HG03064 (cell line): ENCODE results near the gene PCTP.

ENCODE experiments used
- ATAC-seq: cut with Tn5 transposase; IDR thresholded peaks from one replicate; pipeline ENCODE4 v1.9.1; 2021; ENCODE audit warnings: low read depth; ENCODE audit not compliant: unreplicated experiment

Gene PCTP

GRCh38 chr17:55751720-55752250 is 934 bp downstream of the PCTP start:
- ATAC-seq = no peak

- no peak for ATAC-seq
These were observed 5.8 kb downstream of the PCTP start for GRCh38 chr17:55756689-55757088.

DNA sequence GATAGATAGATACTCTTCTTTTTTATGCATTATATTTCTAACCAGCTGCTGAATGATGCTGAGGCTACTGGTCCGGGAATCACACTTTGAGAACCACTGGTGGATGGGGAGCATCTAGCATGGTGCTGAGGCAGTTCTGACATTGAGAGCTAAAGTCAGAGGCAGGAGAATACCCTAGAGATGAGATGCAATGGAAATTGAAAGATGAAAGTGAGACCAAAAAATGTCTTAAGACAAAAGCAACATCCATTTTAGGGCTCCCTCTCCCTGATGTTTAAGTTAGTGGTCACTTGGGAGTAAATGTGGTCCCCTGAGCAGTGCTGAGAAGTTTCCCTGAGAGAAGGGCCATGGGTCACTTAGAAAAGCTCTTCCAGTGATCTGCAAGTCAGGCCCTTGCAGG is 6.8 kb downstream of the PCTP start:
- no peak for ATAC-seq

GRCh38 chr17:55758171-55758570 is 7.3 kb downstream of the PCTP start:
- no peak for ATAC-seq

DNA sequence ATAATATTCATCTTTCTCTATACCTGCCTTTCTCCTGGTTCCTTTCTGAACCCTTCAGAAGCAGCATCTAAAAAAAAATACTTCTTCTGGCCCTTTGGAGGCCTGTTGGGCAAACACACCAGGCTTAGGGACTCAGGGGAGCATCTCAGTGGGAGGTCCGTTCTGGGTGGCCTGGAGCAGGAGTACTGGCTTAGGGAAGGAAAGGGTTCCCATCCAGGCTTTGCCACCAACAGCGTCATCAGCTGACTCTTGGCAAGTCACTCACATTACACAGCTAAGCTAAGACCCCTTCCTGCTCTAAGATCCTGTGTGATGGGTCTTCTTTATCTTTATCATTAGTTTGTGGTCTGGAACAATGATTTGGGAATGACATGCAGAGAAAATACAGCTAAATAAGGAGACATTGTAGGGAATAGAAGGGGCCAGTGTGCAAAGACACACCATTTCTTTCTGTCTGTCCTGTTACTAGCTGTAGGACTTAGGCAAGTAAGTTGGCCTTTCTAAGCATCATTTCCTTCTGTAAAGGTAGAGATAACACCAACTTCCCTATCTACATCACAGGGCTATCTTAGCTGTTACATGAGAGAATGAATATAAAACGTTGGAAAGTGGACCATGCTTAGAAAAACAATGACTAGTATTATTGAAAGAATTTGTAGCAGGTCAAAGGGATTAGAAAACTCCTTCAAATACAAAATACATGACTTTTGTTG is 9.9 kb downstream of the PCTP start:
- ATAC-seq = no peak

DNA sequence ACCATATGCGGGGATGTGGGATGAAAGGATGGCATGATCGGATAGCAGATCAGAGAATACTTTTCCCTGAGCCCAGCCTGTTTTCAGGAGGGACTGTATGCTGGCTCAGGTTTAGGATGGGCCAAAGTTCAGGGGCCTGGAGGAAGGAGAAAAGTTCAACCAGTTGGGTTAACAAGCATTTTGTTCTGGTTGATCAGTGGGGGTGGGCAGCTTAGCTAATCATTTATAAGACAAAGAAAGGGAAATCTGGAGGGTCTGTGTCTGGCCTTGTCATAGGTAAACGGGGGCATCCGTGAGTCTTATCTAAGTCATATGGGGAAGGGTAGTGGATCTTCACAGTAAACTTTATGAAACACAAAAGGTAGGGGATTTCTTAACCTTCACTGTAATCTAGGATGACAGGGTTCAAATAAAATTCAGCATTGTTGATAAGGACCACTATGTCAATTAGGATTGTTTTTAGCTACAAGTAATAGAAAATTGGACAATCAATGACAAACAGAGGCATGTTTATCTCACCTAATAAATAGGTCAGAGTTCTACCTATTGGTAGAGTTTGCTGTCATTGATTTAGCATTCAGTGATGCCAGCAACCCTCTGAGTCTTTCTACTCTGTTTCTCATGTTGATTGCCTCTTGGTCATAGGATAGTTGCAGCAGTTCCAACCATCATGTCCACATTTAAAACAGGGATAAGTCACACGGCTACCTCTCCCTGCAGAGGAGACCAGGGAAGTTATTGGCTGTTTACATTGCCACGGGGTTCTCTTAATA is 11.4 kb downstream of the PCTP start:
- no peak for ATAC-seq

DNA sequence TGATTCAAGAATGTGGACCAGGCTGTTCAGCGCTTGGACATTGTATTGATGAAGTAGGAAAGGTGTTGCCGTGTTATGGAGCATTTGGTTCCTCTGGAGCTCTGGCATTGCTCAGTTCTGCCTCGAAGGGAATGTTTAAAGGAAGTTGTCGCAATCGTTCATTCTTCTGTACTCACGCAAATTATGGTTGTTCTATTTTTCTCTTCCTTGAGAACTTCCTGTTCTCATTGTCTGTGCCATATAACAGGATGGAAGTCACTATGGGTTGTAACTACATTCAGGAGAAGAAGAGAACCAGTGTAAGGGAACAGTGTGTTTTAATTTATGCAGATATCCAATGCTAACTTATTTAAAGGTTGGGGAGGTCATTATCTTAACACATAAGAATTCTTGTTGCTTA is 13.0 kb downstream of the PCTP start:
- ATAC-seq = no peak

GRCh38 chr17:55764610-55765009 is 13.8 kb downstream of the PCTP start:
- no peak for ATAC-seq

DNA sequence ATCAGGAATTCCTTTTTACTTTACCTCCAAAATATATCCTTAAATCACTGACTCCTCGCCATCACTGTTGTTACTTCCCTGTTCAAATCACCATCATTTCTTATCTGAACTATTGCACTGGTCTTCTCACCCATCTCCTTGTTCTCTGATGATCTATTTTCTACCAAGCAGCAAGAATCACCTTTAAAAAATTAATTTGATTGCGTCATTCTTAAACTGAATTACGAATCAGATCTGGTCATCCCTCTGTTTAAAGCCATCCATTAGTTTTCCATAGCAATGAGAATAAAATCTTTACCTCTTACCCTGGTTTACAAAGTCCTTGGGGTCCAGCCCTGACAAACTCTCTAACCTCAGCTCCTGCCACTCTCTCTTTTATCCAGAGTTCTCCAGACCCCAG is 14.6 kb downstream of the PCTP start:
- ATAC-seq = no peak

- ATAC-seq = no peak
These were observed 18.2 kb downstream of the PCTP start for GRCh38 chr17:55768936-55769624.

DNA sequence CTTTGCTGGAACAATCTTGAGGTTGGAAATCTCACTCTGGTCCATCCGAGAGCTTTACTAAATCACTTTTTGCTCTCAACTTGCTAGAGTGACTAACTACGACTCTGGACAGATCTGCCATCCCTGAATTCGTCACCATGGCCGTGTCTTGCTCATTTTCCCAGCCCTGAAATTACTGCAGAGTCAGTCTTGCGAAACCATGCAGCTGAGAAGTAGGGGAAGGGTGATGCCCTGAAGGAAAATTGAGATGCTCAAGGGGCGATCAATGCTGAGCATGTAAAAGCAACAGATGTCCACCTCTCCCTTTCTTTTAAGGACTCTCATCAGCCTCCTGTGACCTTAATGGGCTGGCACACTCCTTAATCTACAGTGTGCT is 18.8 kb downstream of the PCTP start:
- no peak for ATAC-seq

DNA sequence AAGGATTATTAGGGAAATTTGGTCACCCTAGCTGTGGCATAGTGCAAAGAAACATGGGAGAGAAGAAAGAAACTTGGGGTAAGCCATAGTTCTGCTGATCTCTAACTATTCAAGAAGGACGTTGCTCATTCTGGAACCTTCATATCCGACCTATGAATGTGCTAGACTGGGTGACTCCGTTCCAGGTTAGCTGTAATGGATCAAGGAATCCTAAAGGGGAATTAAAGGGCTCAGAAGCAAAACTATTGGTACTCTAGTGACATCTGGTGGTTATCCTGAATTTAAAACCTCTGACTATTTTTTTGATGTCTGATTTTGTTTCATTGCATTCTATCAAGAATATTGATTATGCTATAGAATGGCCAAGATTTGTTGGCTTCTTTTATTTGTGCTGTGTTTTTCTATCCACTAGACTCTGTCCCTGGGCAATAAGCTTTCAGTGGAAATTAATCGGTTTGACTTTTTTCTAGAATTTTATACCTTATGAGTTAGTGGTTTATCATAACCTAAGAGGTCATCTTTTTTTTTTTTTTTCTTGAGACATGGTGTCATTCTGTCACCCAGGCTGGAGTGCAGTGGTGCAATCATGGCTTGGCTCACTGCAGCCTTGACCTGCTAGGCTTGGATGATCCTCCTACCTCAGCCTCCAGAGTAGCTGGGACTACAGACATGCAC is 19.5 kb downstream of the PCTP start:
- no peak for ATAC-seq

DNA sequence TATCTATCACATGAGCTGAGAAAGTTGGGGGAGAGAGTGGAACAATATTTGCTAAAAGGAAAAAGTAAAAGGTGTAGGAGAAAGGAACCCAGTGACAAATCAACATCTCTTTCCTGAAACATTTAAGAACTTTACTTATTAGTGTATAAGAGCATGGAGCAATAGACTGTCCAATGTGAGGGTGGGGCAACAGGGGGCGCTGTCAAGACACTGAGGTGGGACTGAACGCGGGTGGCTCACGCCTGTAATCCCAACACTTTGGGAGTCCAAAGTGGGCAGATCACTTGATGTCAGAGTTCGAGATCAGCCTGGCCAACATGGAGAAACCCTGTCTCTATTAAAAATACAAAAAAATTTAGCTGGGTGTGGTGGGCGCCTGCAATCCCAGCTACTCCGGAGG is 21.2 kb downstream of the PCTP start:
- ATAC-seq = no peak

DNA sequence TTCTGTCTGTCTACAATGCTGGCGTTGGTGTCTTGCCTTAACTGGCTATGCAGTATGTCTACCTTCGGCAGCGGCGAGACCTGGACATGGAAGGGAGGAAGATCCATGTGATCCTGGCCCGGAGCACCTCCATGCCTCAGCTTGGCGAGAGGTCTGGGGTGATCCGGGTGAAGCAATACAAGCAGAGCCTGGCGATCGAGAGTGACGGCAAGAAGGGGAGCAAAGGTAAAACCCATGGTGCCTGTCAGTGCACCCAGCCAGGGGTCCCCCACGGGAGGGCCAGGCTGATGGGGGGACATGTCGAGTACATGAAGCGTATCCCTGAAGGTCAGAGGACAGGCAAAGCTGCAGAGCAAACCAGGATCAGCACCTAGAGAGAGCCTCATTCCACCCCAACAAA is 22.8 kb downstream of the PCTP start:
- ATAC-seq = no peak

DNA sequence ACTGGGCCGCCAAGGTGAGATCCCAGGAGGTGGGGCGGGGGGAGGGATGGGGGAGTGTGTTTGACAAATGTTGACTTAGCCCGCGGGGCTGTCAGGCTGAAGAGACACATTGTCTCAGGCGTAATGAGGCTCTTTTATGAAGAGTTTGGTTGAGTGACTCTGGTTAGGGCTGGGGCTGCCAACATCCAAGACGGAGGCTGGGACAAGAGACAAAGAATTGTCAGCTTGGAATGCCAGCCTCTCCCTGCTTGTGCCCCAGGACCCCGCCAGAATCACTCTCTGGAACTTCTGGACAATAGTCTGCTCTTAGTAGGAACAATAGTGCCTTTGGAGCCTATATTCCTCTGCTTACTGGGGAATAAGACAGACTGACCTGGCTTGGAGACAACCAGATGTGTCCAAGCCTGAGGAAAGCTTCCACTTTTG is 24.0 kb downstream of the PCTP start:
- no peak for ATAC-seq

GRCh38 chr17:55776271-55776670 is 25.4 kb downstream of the PCTP start:
- no peak for ATAC-seq

- ATAC-seq = no peak
These were observed 26.7 kb downstream of the PCTP start for GRCh38 chr17:55777471-55777971.

GRCh38 chr17:55778389-55779118 is 27.7 kb downstream of the PCTP start:
- ATAC-seq = no peak

GRCh38 chr17:55783684-55784245 is 32.9 kb downstream of the PCTP start:
- ATAC-seq = no peak

DNA sequence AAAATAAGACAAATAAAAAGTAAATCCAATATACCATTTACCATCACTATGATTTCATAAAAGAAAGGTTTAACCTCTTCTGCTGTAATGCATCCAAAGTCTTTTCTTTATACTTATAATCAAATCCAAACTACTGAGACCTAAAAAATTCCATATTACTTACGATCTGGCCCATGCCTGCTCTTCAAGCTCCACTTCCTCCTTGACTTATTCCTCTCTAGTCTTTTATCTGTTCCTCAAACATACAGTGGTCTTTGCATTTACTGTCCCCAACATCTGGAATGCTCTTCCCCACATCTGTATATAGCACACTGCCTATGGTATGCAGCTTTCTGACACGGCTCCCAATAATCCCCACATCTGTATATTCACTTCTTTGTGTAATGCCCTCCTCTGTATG is 33.8 kb downstream of the PCTP start:
- no peak for ATAC-seq
